Measurements from ENCODE around the gene DMWD. TPM values are rescaled to one million over a fixed set of nuclear protein-coding genes. Genes with fewer than 3 reads are reported as not detected.

Gene DMWD
- total RNA-seq, 5 donors from 2014 or later (not counting 1 experiment from before 2014, with no cell fraction given), result 28.4 to 53.3 (median 44.6) TPM

DNA sequence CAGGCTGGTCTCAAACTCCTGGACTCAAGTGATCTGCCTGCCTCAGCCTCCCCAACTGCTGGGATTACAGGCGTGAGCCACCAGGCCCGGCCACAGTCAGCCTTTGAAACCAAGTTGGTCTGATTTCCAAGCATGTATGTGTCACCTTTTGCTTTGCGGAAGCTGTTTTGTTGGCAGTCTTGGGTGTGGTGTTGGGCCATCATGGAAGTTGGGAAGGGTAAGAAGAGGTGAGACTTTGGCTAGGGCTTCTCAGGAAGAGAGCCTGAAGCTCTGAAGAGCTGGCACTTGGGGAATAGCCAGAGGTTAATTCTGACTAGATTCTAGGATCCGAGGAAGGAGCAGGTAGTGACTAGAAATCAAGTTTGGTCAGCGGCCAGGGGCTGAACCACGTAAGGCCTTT, 19.7 kb upstream of the DMWD start:
- ChIA-PET CTCF (no interaction called here), POLR2A (no interaction called here)
- Histone ChIP-seq H3K4me3 (ENCODE audit: control insufficient read depth in 1 of 2, extremely low read depth in 1 of 2, low read length in 1 of 2) (no peak overlapping the region), H3K36me3 (ENCODE audit: control insufficient read depth in 2 of 2, extremely low read depth in 1 of 2, insufficient read depth in 1 of 2, low read length in 1 of 2) (no peaks in the 10 kb centered on the region), H3K27ac (ENCODE audit: low read length) (no peak overlapping the region), H3K4me1 (ENCODE audit: control insufficient read depth in 1 of 2, extremely low read depth in 1 of 2, insufficient read depth in 2 of 2, low read length in 2 of 2) (peaks cover 3 to 23% of the 10 kb centered on the region in 2 experiments), H3K27me3 (replicated peaks in 1 of 2; ENCODE audit: control insufficient read depth in 2 of 2, extremely low read depth in 1 of 2, insufficient read depth in 2 of 2, low read length in 1 of 2) (peaks cover 0 to 33% of the 10 kb centered on the region in 2 experiments), H3K9me3 (no peaks in the 10 kb centered on the region)
- Mint-ChIP-seq H3K36me3 (no peaks in the 10 kb centered on the region), H3K9me3 (no peaks in the 10 kb centered on the region), H3K4me3 (no peak overlapping the region), H3K27ac (no peak overlapping the region), H3K4me1 (peaks cover 4 to 7% (median 5%) of the 10 kb centered on the region in 3 donors), H3K27me3 (peaks cover 4 to 16% of the 10 kb centered on the region in 2 donors)
- ATAC-seq (replicated peaks in 1 of 4) (no peak), DNase-seq (no peak)
- WGBS (ENCODE audit: insufficient coverage), result 93% methylated on average over 6 of the region's 6 CpGs

DNA sequence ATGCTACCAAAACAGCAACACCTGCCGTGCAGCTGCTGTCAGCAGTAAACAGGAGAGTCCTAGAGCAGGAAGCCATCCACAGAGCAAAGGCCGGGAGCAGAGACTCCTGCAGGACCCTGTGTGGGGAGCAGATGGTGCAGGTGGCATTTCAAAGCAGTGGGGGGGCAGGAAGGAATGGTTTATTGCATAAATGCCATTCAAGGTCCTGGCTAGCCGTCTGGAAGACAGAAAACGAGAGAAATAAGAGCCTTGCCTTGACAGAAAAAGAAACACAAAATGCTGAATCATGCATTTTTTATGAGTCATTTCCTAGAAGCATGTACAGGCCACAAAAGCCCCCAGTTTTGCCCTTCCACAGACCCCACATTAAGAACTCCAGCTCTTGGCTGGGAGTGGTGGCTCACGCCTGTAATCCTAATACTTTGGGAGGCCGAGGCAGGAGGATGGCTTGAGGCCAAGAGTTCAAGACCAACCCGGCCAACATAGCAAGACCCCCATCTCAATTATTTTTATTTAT, 17.1 kb upstream of the DMWD start:
- DNase-seq (no peak), ATAC-seq (replicated peaks in 1 of 4) (no peak)
- ChIA-PET CTCF (no interaction called here), POLR2A (no interaction called here)
- Mint-ChIP-seq H3K4me1 (peaks cover 2 to 4% (median 4%) of the 10 kb centered on the region in 3 donors), H3K36me3 (no peaks in the 10 kb centered on the region), H3K9me3 (no peaks in the 10 kb centered on the region), H3K4me3 (no peak overlapping the region), H3K27me3 (peaks cover 4 to 16% of the 10 kb centered on the region in 2 donors), H3K27ac (no peak overlapping the region)
- 7% methylated on average over 2 of the region's 7 CpGs for WGBS (ENCODE audit: insufficient coverage)
- Histone ChIP-seq H3K4me1 (ENCODE audit: control insufficient read depth in 1 of 2, extremely low read depth in 1 of 2, insufficient read depth in 2 of 2, low read length in 2 of 2) (peaks cover 0 to 4% of the 10 kb centered on the region in 2 experiments), H3K36me3 (ENCODE audit: control insufficient read depth in 2 of 2, extremely low read depth in 1 of 2, insufficient read depth in 1 of 2, low read length in 1 of 2) (no peaks in the 10 kb centered on the region), H3K9me3 (no peaks in the 10 kb centered on the region), H3K27me3 (replicated peaks in 1 of 2; ENCODE audit: control insufficient read depth in 2 of 2, extremely low read depth in 1 of 2, insufficient read depth in 2 of 2, low read length in 1 of 2) (peaks cover 0 to 23% of the 10 kb centered on the region in 2 experiments), H3K4me3 (ENCODE audit: control insufficient read depth in 1 of 2, extremely low read depth in 1 of 2, low read length in 1 of 2) (no peak overlapping the region), H3K27ac (ENCODE audit: low read length) (no peak overlapping the region)

DNA sequence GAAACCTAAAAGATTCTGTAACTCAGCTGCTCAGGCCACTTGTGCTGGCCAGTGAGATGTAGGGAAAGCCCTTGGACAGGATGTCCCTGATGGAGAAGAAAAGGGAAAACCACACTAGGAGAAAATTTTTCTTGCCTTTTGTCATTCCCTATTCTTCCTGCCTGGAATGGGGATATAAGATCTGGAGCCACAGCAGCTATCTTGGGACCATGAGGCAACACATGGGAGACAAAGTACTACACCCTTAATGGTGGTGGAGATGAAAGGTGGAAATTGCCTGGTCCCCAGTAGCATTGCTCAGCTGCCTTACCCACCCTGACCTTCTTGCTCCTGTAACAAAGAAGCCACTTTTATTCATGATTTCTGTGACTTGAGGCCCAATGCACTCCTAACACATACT, 13.1 kb upstream of the DMWD start:
- Histone ChIP-seq H3K4me1 (ENCODE audit: control insufficient read depth in 1 of 2, extremely low read depth in 1 of 2, insufficient read depth in 2 of 2, low read length in 2 of 2) (no peaks in the 10 kb centered on the region), H3K9me3 (no peaks in the 10 kb centered on the region), H3K27ac (ENCODE audit: low read length) (no peak overlapping the region), H3K36me3 (ENCODE audit: control insufficient read depth in 2 of 2, extremely low read depth in 1 of 2, insufficient read depth in 1 of 2, low read length in 1 of 2) (no peaks in the 10 kb centered on the region), H3K27me3 (replicated peaks in 1 of 2; ENCODE audit: control insufficient read depth in 2 of 2, extremely low read depth in 1 of 2, insufficient read depth in 2 of 2, low read length in 1 of 2) (peaks cover 0 to 25% of the 10 kb centered on the region in 2 experiments), H3K4me3 (ENCODE audit: control insufficient read depth in 1 of 2, extremely low read depth in 1 of 2, low read length in 1 of 2) (no peak overlapping the region)
- Mint-ChIP-seq H3K4me3 (no peak overlapping the region), H3K36me3 (no peaks in the 10 kb centered on the region), H3K27me3 (peaks cover 10 to 18% of the 10 kb centered on the region in 2 donors), H3K27ac (no peak overlapping the region), H3K9me3 (no peaks in the 10 kb centered on the region), H3K4me1 (peaks cover 2 to 4% (median 4%) of the 10 kb centered on the region in 3 donors)
- ATAC-seq (replicated peaks in 1 of 4) (no peak), DNase-seq (no peak)
- CTCF ChIA-PET, result no interaction called here
- POLR2A ChIA-PET, result no interaction called here

DNA sequence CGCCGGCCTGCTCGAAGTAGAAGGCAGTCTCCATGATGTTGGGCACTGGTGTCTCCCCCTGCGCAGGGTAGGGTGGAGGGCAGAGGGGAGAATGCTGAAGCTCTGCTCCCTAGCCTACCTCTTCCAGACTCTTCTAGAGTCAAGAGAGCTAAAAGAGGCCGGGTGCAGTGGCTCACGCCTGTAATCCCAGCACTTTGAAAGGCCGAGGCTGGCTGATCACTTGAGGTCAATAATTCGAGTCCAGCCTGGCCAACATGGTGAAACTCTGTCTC, 12.2 kb upstream of the DMWD start:
- no peak for ATAC-seq (replicated peaks in 1 of 4)
- Mint-ChIP-seq H3K27me3 (peaks cover 10 to 15% of the 10 kb centered on the region in 2 donors), H3K36me3 (no peaks in the 10 kb centered on the region), H3K4me3 (no peak overlapping the region), H3K27ac (no peak overlapping the region), H3K9me3 (no peaks in the 10 kb centered on the region), H3K4me1 (peaks cover 2 to 4% (median 4%) of the 10 kb centered on the region in 3 donors)
- ChIA-PET POLR2A (no interaction called here), CTCF (no interaction called here)
- Histone ChIP-seq H3K27ac (ENCODE audit: low read length) (no peak overlapping the region), H3K4me3 (ENCODE audit: control insufficient read depth in 1 of 2, extremely low read depth in 1 of 2, low read length in 1 of 2) (no peak overlapping the region), H3K9me3 (no peaks in the 10 kb centered on the region), H3K27me3 (replicated peaks in 1 of 2; ENCODE audit: control insufficient read depth in 2 of 2, extremely low read depth in 1 of 2, insufficient read depth in 2 of 2, low read length in 1 of 2) (peaks cover 0 to 27% of the 10 kb centered on the region in 2 experiments), H3K4me1 (ENCODE audit: control insufficient read depth in 1 of 2, extremely low read depth in 1 of 2, insufficient read depth in 2 of 2, low read length in 2 of 2) (no peaks in the 10 kb centered on the region), H3K36me3 (ENCODE audit: control insufficient read depth in 2 of 2, extremely low read depth in 1 of 2, insufficient read depth in 1 of 2, low read length in 1 of 2) (no peaks in the 10 kb centered on the region)
- no peak for DNase-seq
- 87% methylated on average over 3 of the region's 8 CpGs for WGBS (ENCODE audit: insufficient coverage)

DNA sequence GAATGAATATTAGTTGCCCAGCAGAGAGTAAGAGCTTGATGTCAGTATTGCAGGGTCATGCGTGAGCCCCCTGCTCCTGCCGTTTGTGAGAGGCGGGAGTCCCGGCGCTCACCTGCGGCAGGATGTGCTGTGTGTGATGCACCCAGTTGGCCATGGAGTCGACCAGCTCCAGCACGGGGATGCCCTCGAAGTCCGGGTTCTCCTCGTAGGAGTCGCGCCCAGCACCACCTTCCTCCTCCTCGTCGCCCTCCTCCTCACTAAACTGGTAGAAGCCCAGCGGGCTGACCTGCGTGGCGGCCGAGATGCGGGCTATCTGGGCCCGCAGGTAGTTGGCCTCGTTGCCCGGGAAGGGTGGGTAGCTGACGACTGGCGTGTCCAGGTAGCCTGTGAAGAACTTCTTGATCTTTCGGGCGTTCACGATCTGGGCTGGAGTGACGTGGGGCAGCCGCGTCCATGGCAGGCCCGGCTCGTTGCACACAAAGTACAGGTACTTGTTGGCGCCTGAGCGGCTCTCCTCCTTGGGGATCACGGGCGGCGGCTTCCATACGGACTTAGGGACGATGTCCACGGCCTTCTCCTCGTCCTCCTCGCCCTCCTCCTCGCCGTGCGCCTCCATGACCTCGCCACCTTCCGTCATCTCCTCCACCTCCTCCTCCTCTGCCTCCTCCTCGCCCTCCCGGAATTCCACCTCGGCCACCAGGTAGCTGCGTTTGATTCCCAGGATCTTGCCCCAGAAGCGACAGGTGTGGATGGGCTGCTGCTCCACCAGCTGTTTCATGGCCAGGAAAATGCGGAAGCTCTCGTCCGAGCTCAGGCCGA, 11.7 kb upstream of the DMWD start:
- Histone ChIP-seq H3K4me1 (ENCODE audit: control insufficient read depth in 1 of 2, extremely low read depth in 1 of 2, insufficient read depth in 2 of 2, low read length in 2 of 2) (peaks cover 0 to under 1% of the 10 kb centered on the region in 2 experiments), H3K36me3 (ENCODE audit: control insufficient read depth in 2 of 2, extremely low read depth in 1 of 2, insufficient read depth in 1 of 2, low read length in 1 of 2) (no peaks in the 10 kb centered on the region), H3K27me3 (replicated peaks in 1 of 2; ENCODE audit: control insufficient read depth in 2 of 2, extremely low read depth in 1 of 2, insufficient read depth in 2 of 2, low read length in 1 of 2) (peaks cover 0 to 31% of the 10 kb centered on the region in 2 experiments), H3K9me3 (no peaks in the 10 kb centered on the region), H3K4me3 (ENCODE audit: control insufficient read depth in 1 of 2, extremely low read depth in 1 of 2, low read length in 1 of 2) (no peak overlapping the region), H3K27ac (ENCODE audit: low read length) (no peak overlapping the region)
- Mint-ChIP-seq H3K36me3 (no peaks in the 10 kb centered on the region), H3K4me1 (peaks cover 0 to under 1% (median under 1%) of the 10 kb centered on the region in 3 donors), H3K4me3 (no peak overlapping the region), H3K9me3 (no peaks in the 10 kb centered on the region), H3K27me3 (peaks cover 10 to 16% of the 10 kb centered on the region in 2 donors), H3K27ac (no peak overlapping the region)
- no peak for DNase-seq
- POLR2A ChIA-PET, result interaction anchor here in 1 of 2 donors (0.7 kb wide), 1 partner anchor 99 kb away, joined by 3 read pairs; no protein-coding TSS in a partner anchor
- no peak for ATAC-seq (replicated peaks in 1 of 4)
- CTCF ChIA-PET, result interaction anchor here in 1 of 2 donors (0.6 kb wide), 1 partner anchor 391 kb away, joined by 3 read pairs; no protein-coding TSS in a partner anchor
- WGBS (ENCODE audit: insufficient coverage), result 87% methylated on average over 53 of the region's 57 CpGs

DNA sequence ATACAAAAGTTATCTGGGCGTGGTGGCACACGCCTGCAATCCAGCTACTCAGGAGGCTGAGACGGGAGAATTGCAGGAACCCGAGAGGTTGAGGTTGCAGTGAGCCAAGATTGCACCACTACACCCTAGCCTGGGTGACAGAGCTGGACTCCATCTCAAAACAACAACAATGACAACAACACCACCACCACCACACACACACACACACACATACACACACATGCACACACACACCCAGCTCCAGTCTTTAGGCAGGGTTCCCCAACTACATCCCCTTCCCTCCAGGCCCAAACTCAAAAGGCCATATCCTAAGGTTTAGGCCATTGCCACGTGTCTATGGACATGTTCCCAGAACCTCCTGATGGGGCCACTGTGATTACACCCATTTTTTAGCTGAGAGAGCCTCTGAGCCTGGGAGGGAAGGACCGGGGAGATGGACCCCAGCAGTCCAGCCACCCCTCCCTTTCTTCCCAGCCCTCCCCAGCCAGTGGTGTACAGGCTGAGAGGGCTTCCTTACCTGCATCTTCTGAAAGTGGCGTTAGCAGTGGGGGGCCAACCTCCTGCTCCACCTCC, 9.0 kb upstream of the DMWD start:
- Mint-ChIP-seq H3K4me1 (peaks cover 5 to 6% (median 6%) of the 10 kb centered on the region in 3 donors), H3K36me3 (no peaks in the 10 kb centered on the region), H3K27me3 (peaks cover 21 to 33% of the 10 kb centered on the region in 2 donors), H3K27ac (no peak overlapping the region), H3K9me3 (no peaks in the 10 kb centered on the region), H3K4me3 (no peak overlapping the region)
- DNase-seq, result no peak
- Histone ChIP-seq H3K4me3 (ENCODE audit: control insufficient read depth in 1 of 2, extremely low read depth in 1 of 2, low read length in 1 of 2) (no peak overlapping the region), H3K9me3 (no peaks in the 10 kb centered on the region), H3K4me1 (ENCODE audit: control insufficient read depth in 1 of 2, extremely low read depth in 1 of 2, insufficient read depth in 2 of 2, low read length in 2 of 2) (peaks cover 0 to 6% of the 10 kb centered on the region in 2 experiments), H3K36me3 (ENCODE audit: control insufficient read depth in 2 of 2, extremely low read depth in 1 of 2, insufficient read depth in 1 of 2, low read length in 1 of 2) (no peaks in the 10 kb centered on the region), H3K27me3 (replicated peaks in 1 of 2; ENCODE audit: control insufficient read depth in 2 of 2, extremely low read depth in 1 of 2, insufficient read depth in 2 of 2, low read length in 1 of 2) (peaks cover 0 to 49% of the 10 kb centered on the region in 2 experiments), H3K27ac (ENCODE audit: low read length) (no peak overlapping the region)
- WGBS (ENCODE audit: insufficient coverage), result 71% methylated on average over 5 of the region's 7 CpGs
- CTCF ChIA-PET, result interaction anchor here (0.6 to 5.3 kb wide), 2 partner anchors 32 to 194 kb away, joined by 6 to 61 read pairs; partner anchors contain the start of gene SIX5 (in 1 of the 2)
- no peak for ATAC-seq (replicated peaks in 1 of 4)
- POLR2A ChIA-PET, result no interaction called here

Measured in T-cell (primary cell).